SK-N-SH (cell line): ENCODE data around the gene SOX2. TPM values are rescaled to one million over a fixed set of nuclear protein-coding genes. Genes with fewer than 3 reads are reported as not detected.

Source experiments
- CTCF ChIA-PET: fragments of 300-600, 350-600 bp; formaldehyde crosslinking; extraction: SDS; loops from one replicate; lab custom pipeline; 2021; lab: Yijun Ruan, JAX
- POLR2A ChIA-PET: fragments of 350-600 bp; sonication (Branson Sonifier 250); formaldehyde crosslinking; extraction: SDS; loops from one replicate; lab custom pipeline; 2020; ENCODE audit warnings: antibody characterized with exemption, inconsistent platforms; lab: Yijun Ruan, JAX
- DNase-seq: peaks from one replicate; pipeline ENCODE4 v3.0.0; 2012
- H2AFZ ChIP-seq: fragments of 200-600 bp; sonication (generic); 2 replicates; pipeline ENCODE4 v1.8.1; 2016; ENCODE audit warnings: antibody characterized with exemption, mild to moderate bottlenecking, low read depth
- H3F3A ChIP-seq: fragments of 200-600 bp; sonication (generic); replicated peaks from 2 replicates; pipeline ENCODE3; 2016; ENCODE audit warnings: antibody characterized with exemption, mild to moderate bottlenecking; ENCODE audit not compliant: insufficient read depth
- H3K27ac ChIP-seq, 2 experiments: fragments of 200-500 bp in 1 of 2; fragments of 200-600 bp in 1 of 2; sonication (Bioruptor generic) in 1 of 2; sonication (generic), shearing (Covaris generic) in 1 of 2; 2 replicates each; pipeline versions ENCODE4 v1.5.1 to v1.6.1; 2014 to 2016; ENCODE audit warnings: low read depth in 2 of 2, inconsistent platforms in 1 of 2, low read length in 1 of 2, mild to moderate bottlenecking in 1 of 2, mixed read lengths in 1 of 2
- H3K27me3 ChIP-seq: fragments of 200-600 bp; sonication (generic), shearing (Covaris generic); 2 replicates; pipeline ENCODE4 v1.6.1; 2016; ENCODE audit warnings: mixed run types; ENCODE audit not compliant: insufficient read depth
- H3K36me3 ChIP-seq, 2 experiments: fragments of 200-500 bp in 1 of 2; fragments of 200-600 bp in 1 of 2; sonication (Bioruptor generic) in 1 of 2; sonication (generic) in 1 of 2; replicated peaks in 1 of 2; 2 replicates each; pipeline versions ENCODE3 to v1.5.1; 2014 to 2016; ENCODE audit warnings: low read length in 1 of 2, mild to moderate bottlenecking in 1 of 2; ENCODE audit not compliant: insufficient read depth in 2 of 2, control insufficient read depth in 1 of 2
- H3K4me1 ChIP-seq, 2 experiments: fragments of 200-500 bp in 1 of 2; fragments of 200-600 bp in 1 of 2; sonication (Bioruptor generic) in 1 of 2; sonication (generic), shearing (Covaris generic) in 1 of 2; 2 replicates each; pipeline versions ENCODE4 v1.5.1 to v1.6.1; 2014 to 2016; ENCODE audit warnings: low read depth in 1 of 2, low read length in 1 of 2, mixed run types in 1 of 2; ENCODE audit not compliant: insufficient read depth in 2 of 2, control insufficient read depth in 1 of 2
- H3K4me2 ChIP-seq: fragments of 200-600 bp; sonication (generic), shearing (Covaris generic); 2 replicates; pipeline ENCODE4 v1.6.1; 2017; ENCODE audit warnings: mixed run types
- H3K4me3 ChIP-seq, 2 experiments: fragments of 200-500 bp in 1 of 2; fragments of 200-600 bp in 1 of 2; sonication (Bioruptor generic) in 1 of 2; sonication (generic), shearing (Covaris generic) in 1 of 2; 2 replicates each; pipeline versions ENCODE4 v1.5.1 to v1.8.1; 2014 to 2016; ENCODE audit warnings: low read depth in 2 of 2, inconsistent platforms in 1 of 2, low read length in 1 of 2, mild to moderate bottlenecking in 1 of 2, mixed read lengths in 1 of 2, moderate library complexity in 1 of 2
- H3K79me2 ChIP-seq: fragments of 200-600 bp; sonication (generic); 2 replicates; pipeline ENCODE4 v1.8.1; 2017; ENCODE audit warnings: mild to moderate bottlenecking; ENCODE audit not compliant: insufficient read depth
- H3K9ac ChIP-seq: fragments of 200-600 bp; sonication (generic); 2 replicates; pipeline ENCODE4 v1.6.1; 2017; ENCODE audit warnings: mixed run types
- H3K9me2 ChIP-seq: fragments of 200-600 bp; sonication (generic); 2 replicates; pipeline ENCODE4 v1.6.1; 2017; ENCODE audit warnings: mixed run types
- H3K9me3 ChIP-seq: fragments of 200-600 bp; sonication (generic); 2 replicates; pipeline ENCODE4 v1.6.1; 2017; ENCODE audit warnings: mixed run types, mild to moderate bottlenecking, moderate library complexity
- H4K20me1 ChIP-seq: fragments of 200-600 bp; sonication (generic); 2 replicates; pipeline ENCODE4 v1.6.1; 2017; ENCODE audit warnings: mild to moderate bottlenecking, mixed run types; ENCODE audit not compliant: insufficient read depth
- CHD2 ChIP-seq: fragments of 150-350 bp; IDR thresholded peaks from 2 replicates; pipeline ENCODE4 v1.6.1; 2018; ENCODE audit warnings: low read length; ENCODE audit not compliant: partially characterized antibody
- CTCF ChIP-seq: fragments of 200-600 bp; sonication (generic); IDR thresholded peaks from 2 replicates; pipeline ENCODE4 v1.6.1; 2017; ENCODE audit warnings: antibody characterized with exemption, mild to moderate bottlenecking, moderate library complexity
- FOXM1 ChIP-seq: IDR thresholded peaks from 2 replicates; pipeline ENCODE4 v1.4.0; 2012; ENCODE audit warnings: low read depth, mild to moderate bottlenecking
- GABPA ChIP-seq: IDR thresholded peaks from 2 replicates; pipeline ENCODE4 v1.4.0; 2012; ENCODE audit warnings: low read depth, mild to moderate bottlenecking
- GATA2 ChIP-seq: sonication (generic); formaldehyde crosslinking; IDR thresholded peaks from 2 replicates; pipeline ENCODE4 v1.5.0; 2020; ENCODE audit warnings: mild to moderate bottlenecking, missing genetic modification reagents
- IRF3 ChIP-seq: fragments of 150-350 bp; IDR thresholded peaks from 2 replicates; pipeline ENCODE4 v1.6.1; 2016; ENCODE audit warnings: mild to moderate bottlenecking, low read depth, low read length
- JUND ChIP-seq: IDR thresholded peaks from 2 replicates; pipeline ENCODE4 v1.4.0; 2012
- MXI1 ChIP-seq: IDR thresholded peaks from 2 replicates; pipeline ENCODE4 v1.6.1; 2012; ENCODE audit warnings: mild to moderate bottlenecking, low read depth, low read length, improper control_type of control experiment
- NFIC ChIP-seq: IDR thresholded peaks from 2 replicates; pipeline ENCODE4 v1.4.0; 2012; ENCODE audit warnings: borderline replicate concordance
- RAD21 ChIP-seq: IDR thresholded peaks from 2 replicates; pipeline ENCODE4 v1.6.1; 2012; ENCODE audit warnings: mild to moderate bottlenecking, low read length
- REST ChIP-seq: IDR thresholded peaks from 2 replicates; pipeline ENCODE4 v1.6.1; 2012; ENCODE audit warnings: mild to moderate bottlenecking, low read depth, low read length, moderate library complexity
- RXRA ChIP-seq: IDR thresholded peaks from 2 replicates; pipeline ENCODE4 v1.4.0; 2012; ENCODE audit warnings: low read depth, mild to moderate bottlenecking, borderline replicate concordance
- SIN3A ChIP-seq: IDR thresholded peaks from 2 replicates; pipeline ENCODE4 v1.6.1; 2012; ENCODE audit warnings: low read depth, mild to moderate bottlenecking, low read length, moderate library complexity, borderline replicate concordance
- SMC3 ChIP-seq: IDR thresholded peaks from 2 replicates; pipeline ENCODE4 v1.6.1; 2012; ENCODE audit warnings: low read depth, low read length, improper control_type of control experiment
- TAF1 ChIP-seq: IDR thresholded peaks from 2 replicates; pipeline ENCODE4 v1.6.1; 2012; ENCODE audit warnings: low read depth, mild to moderate bottlenecking, low read length, moderate library complexity, borderline replicate concordance
- TCF12 ChIP-seq: IDR thresholded peaks from 2 replicates; pipeline ENCODE4 v1.4.0; 2012
- USF1 ChIP-seq: IDR thresholded peaks from 2 replicates; pipeline ENCODE4 v1.4.0; 2012; ENCODE audit warnings: low read depth, borderline replicate concordance
- WGBS: methylation state at CpG from one replicate; pipeline ENCODE4 v1.1.6; 2017; ENCODE audit warnings: low lambda C conversion rate; 5-methylcytosine and 5-hydroxymethylcytosine counted together
- polyA plus RNA-seq, 3 experiments: library from polyadenylated mRNA; depleted of rRNA; stranded (reverse); fragments of >200 nt; gene quantifications; 2 replicates each; pipeline ENCODE4 v1.2.3, GENCODE V29; 2012

Gene SOX2
- polyA plus RNA-seq, 1 of the 3 experiments (the other 2 are of a cell fraction) = 0.13 TPM

GRCh38 chr3:181756645-181757297 lies 45.0 kb downstream of the SOX2 start:
- DNase-seq = no peak
- TF ChIP-seq TCF12 = no peak
- no peak for TF ChIP-seq CHD2
- TF ChIP-seq JUND = no peak
- no peak for TF ChIP-seq SMC3
- TF ChIP-seq IRF3 = no peak
- no peak for TF ChIP-seq RXRA
- no peak for TF ChIP-seq MXI1
- TF ChIP-seq SIN3A = no peak
- TF ChIP-seq NFIC = no peak
- TF ChIP-seq GABPA = no peak
- no peak for TF ChIP-seq TAF1
- no peak for TF ChIP-seq FOXM1
- TF ChIP-seq CTCF = no peak
- TF ChIP-seq RAD21 = no peak
- no peak for TF ChIP-seq GATA2 (CRISPR knock-in tag)
- TF ChIP-seq REST = no peak
- no peak for TF ChIP-seq USF1
- Histone ChIP-seq H3K9me2 (no peaks in the 10 kb centered on the region), H4K20me1 (no peaks in the 10 kb centered on the region), H3K27me3 (no peaks in the 10 kb centered on the region), H3K9ac (no peak overlapping the region), H3K9me3 (no peaks in the 10 kb centered on the region), H3K4me3 (no peak overlapping the region), H3K79me2 (no peaks in the 10 kb centered on the region), H2AFZ (no peak overlapping the region), H3F3A (no peaks in the 10 kb centered on the region), H3K4me2 (no peak overlapping the region), H3K4me1 (peaks cover 0 to 3% of the 10 kb centered on the region in 2 experiments; a peak in 2 of 4 replicates), H3K36me3 (no peaks in the 10 kb centered on the region), H3K27ac (no peak overlapping the region)
- POLR2A ChIA-PET = no interaction called here
- 47% methylated on average over 3 of the region's 3 CpGs for WGBS
- CTCF ChIA-PET = no interaction called here
